GM04504 (cell line): Measurements from ENCODE around the gene MSX2.

Source experiments
- DNase-seq: peaks from one replicate; pipeline ENCODE4 v3.0.0-alpha.2; 2012; ENCODE audit warnings: low read depth

The MSX2 gene

DNA sequence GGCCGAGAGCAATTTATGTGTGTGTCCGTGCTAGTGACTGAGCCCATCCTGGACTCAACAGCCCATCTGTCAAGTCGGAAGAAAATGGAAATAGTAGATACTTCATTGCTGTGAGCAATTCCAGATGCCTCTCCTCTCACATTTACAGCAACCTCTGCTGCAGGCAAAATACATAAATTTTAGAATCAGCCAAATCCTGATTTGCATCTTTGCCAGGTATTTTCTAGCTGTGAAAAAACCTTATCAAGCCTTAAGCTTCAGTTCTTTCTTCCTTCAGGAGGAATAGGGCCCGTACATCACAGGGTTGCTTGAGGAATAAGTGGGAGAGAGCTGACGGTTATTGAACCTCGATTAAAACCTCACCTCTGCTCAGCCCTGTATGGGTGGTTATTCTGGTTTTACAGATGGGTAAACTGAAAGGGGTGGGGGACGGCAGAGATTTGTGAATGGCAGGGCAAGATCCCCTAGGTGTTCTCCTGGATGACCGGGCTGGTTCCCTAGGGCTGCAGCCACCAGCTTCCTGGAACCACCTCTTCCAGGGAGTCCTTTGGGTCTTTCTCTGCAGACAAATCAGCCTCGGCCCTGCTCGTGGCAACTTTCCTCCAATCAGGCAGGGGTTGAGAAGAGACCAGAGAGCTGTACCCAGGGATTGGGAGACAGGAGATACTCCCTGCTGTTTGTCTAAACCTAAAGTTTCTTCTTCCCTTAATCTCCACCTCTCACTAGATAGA, 5.3 kb upstream of the MSX2 start:
- DNase-seq, result no peak

GRCh38 chr5:174719793-174720611, 4.4 kb upstream of the MSX2 start:
- DNase-seq, result no peak

GRCh38 chr5:174720612-174721529, 3.5 kb upstream of the MSX2 start:
- no peak for DNase-seq

GRCh38 chr5:174721530-174722432, 2.6 kb upstream of the MSX2 start:
- no peak for DNase-seq

DNA sequence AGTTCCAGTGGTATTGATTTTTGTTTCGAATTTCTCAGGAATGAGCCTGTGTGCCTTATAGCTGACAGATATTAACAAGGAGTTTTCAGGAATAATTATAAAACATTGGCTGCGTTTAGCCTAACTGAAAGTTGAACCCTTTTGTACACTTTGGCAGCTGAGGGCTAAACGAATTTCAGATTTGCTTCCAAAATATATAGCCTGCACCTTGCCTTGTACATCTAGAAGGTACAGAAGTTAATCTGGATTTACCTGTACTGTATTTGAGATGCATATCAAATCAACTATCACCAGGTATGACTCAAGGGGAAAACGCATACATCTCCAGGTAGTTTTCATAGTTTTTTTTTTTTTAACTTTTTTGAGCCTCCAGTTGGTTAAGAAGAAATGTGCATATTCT, 1.9 kb upstream of the MSX2 start:
- no peak for DNase-seq

- DNase-seq, result no peak
These were observed 935 bp upstream of the MSX2 start for GRCh38 chr5:174723315-174723978.

GRCh38 chr5:174723979-174724483, 351 bp upstream of the MSX2 start:
- DNase-seq, result no peak

GRCh38 chr5:174725261-174725990, 1.0 kb downstream of the MSX2 start:
- no peak for DNase-seq

DNA sequence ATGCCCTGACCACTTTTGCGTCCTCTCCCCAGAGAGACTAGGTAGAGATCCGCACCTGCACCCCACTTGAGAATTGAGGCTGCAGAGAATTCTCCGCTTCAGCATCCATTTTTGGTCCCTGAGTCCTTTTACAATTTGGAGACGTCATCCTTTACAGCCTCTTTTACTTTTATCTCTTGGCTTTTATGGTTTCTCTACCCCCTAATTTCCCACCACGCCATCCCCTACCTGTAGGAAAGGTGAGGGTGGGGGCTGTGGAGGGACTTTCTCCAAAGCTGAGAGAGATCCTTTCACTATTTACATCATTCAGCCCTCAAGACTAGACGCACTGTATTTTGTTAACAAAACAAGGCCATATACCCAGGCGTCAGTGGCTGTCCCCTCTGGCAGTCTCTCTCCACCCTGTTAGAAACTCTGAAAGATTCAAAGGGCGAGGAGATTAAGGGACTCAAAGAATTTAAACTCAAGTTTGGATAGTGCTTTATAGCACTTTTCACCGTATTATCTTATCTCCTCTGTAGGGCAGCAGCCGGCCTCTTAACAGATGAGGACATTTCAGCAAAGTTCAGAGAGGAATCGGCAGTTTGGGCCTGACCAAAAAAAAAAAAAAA, 1.7 kb downstream of the MSX2 start:
- DNase-seq, result no peak

- DNase-seq, result no peak
These were observed 2.8 kb downstream of the MSX2 start for GRCh38 chr5:174726916-174727793.

DNA sequence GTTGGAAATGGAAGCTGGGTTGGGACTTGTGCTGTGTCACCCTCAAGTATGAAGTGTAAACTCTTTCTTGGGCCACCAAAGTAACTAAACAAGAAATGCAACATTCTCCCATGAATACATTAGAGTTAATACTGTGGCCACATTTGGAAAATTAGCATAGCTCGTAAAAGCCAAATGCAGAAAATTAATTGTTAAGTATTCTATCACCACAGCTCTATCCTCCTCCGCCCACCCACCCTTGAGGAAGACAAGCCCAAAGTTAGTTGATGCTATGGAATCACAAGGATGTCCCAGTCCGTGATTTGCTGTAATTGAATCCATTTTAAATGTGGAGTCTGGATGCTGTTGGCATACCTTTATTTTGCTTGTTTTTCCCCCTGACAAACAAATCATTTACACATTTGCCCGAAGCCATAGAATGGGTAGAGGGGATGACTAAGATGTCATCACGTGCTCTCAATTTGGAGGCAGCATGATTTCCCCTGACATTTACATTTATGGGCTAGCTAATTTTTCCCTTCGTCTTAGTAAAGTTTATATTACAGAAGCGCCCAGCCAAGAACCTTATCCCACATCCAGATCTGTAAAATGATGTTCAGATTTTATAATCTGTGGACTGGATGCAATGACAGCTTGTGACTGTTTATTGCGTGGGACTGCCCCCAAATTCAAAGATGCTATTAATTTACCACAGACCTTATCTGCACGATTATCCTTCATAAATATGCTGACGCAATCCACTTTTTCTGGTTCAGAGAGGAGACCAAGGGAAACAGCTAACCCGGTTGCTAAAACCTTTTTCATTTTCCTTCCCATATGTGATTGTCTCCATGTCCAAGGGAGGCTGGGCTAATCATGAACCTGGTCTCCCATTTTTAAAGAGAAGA, 3.7 kb downstream of the MSX2 start:
- no peak for DNase-seq

- DNase-seq, result no peak
These were observed 4.8 kb downstream of the MSX2 start for GRCh38 chr5:174729075-174729680.

DNA sequence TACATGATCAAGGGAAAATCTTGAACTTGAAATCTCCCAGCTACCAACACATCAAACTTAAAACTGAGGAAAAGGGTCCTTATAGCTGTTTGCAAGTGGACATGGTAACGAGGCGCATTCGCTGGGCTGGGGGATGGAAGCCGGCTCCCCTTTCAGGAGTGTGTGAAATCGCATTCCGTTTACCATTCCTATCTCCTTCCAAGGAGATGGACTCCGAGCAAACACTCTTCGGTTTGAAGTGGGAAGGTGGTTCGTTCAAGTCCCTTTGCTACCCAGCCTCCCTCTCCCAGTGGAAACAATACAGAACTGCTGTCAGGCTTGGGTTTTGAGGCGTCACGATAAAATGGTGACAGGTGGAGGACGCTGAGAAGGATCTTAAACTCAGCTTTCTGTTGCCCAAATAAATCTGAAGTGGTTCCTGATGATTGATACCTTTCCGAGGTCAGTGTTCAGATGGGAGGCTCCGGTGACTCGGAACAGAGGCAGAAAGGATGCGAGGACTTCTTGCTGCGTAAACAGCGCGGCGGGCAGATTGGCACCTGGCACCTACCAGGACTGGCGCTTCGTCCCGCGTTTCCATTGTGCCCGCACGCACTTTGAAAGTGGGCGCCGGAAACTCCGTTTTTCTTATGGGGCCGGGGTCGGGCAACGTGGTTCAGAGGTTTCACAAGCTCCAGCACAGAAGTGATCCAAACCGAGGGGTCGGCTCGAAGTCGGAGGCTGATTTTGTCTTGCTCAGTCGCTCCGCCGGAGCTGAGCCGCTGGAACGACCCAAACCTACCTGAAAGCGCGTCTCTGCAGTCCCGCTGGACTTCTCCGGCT, 7.0 kb downstream of the MSX2 start:
- no peak for DNase-seq

- DNase-seq, result no peak
These were observed 7.9 kb downstream of the MSX2 start for GRCh38 chr5:174732036-174733020.
